ENCODE measurements around the gene SATB1.
A peak's percentile ranks its signal among the peaks of the same experiment; 100 is the strongest.

The SATB1 gene

DNA sequence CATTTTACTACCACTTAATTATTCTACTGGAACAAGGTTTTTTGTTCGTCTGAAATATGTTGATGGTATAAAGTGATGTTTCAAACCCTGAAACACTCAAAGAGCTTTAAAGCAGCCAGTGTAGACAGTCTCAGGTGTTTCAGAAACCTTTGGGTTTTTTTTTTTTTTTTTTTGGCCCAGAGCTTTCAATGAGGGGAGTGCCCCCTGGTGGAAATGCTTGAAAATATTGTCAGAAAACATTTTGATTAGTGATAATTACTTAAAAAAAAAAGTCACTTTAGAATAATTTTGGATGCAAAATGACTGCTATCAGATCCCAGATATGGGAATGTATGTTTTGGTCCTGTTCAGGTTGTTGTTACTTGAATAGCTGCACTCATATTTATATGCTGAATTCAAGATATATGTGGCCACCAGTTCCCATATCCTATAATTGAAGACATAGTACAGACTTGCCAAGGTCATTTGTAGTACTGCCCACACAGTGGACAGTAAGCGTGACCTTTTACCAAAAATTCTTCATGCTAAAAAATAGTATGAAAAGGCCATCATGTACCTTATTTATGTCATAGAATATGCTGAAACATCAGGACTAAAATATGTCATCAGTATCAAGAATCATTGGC lies 35.9 kb downstream of the SATB1 start:
- no peaks in the 10 kb centered on the region for H3F3A ChIP-seq (ENCODE audit: insufficient read depth, low read length)
- no peaks in the 10 kb centered on the region for H3K36me3 ChIP-seq (replicated peaks; ENCODE audit: insufficient read depth, low read length)
- H3K27me3 ChIP-seq (replicated peaks; ENCODE audit: insufficient read depth, low read length), result no peaks in the 10 kb centered on the region
- H3K27ac ChIP-seq (ENCODE audit: low read length), result no peak overlapping the region
- no peak overlapping the region for H3K9ac ChIP-seq (ENCODE audit: low read length)
- H3K4me2 ChIP-seq (ENCODE audit: low read depth, low read length), result no peak overlapping the region
- no peaks in the 10 kb centered on the region for H4K20me1 ChIP-seq (ENCODE audit: insufficient read depth, low read length)
- no peak overlapping the region for H2AFZ ChIP-seq (ENCODE audit: low read length)
- H3K4me1 ChIP-seq (ENCODE audit: low read length), result no peaks in the 10 kb centered on the region
- DNase-seq, result peak; percentile 46
- no peaks in the 10 kb centered on the region for H3K9me3 ChIP-seq (replicated peaks; ENCODE audit: insufficient read depth, low read length)
- no peak for TF ChIP-seq EZH2 (optimal IDR thresholded peaks at IDR 0.05; ENCODE audit: low read depth, low read length)
- no peak for TF ChIP-seq EZH2phosphoT487 (IDR thresholded peaks at IDR 0.05; ENCODE audit: low read length)
- peak; percentile 62 for TF ChIP-seq CTCF (IDR thresholded peaks at IDR 0.05; ENCODE audit: low read length)
- no peak overlapping the region for H3K4me3 ChIP-seq (ENCODE audit: low read length)
- no peaks in the 10 kb centered on the region for H3K9me2 ChIP-seq (replicated peaks; ENCODE audit: insufficient read depth, low read length)
- H3K79me2 ChIP-seq (ENCODE audit: low read length), result no peaks in the 10 kb centered on the region

GRCh38 chr3:18386274-18386890 lies 38.8 kb downstream of the SATB1 start:
- Histone ChIP-seq H3K27me3 (replicated peaks; ENCODE audit: insufficient read depth, low read length) (no peaks in the 10 kb centered on the region), H3F3A (ENCODE audit: insufficient read depth, low read length) (no peaks in the 10 kb centered on the region), H3K9me3 (replicated peaks; ENCODE audit: insufficient read depth, low read length) (no peaks in the 10 kb centered on the region), H3K9me2 (replicated peaks; ENCODE audit: insufficient read depth, low read length) (no peaks in the 10 kb centered on the region), H3K4me1 (ENCODE audit: low read length) (no peaks in the 10 kb centered on the region), H3K9ac (ENCODE audit: low read length) (no peak overlapping the region), H4K20me1 (ENCODE audit: insufficient read depth, low read length) (no peaks in the 10 kb centered on the region), H2AFZ (ENCODE audit: low read length) (no peak overlapping the region), H3K27ac (ENCODE audit: low read length) (no peak overlapping the region), H3K36me3 (replicated peaks; ENCODE audit: insufficient read depth, low read length) (no peaks in the 10 kb centered on the region), H3K4me3 (ENCODE audit: low read length) (no peak overlapping the region), H3K4me2 (ENCODE audit: low read depth, low read length) (no peak overlapping the region), H3K79me2 (ENCODE audit: low read length) (no peaks in the 10 kb centered on the region)
- no peak for DNase-seq
- TF ChIP-seq EZH2 (optimal IDR thresholded peaks at IDR 0.05; ENCODE audit: low read depth, low read length) (no peak), EZH2phosphoT487 (IDR thresholded peaks at IDR 0.05; ENCODE audit: low read length) (no peak), CTCF (IDR thresholded peaks at IDR 0.05; ENCODE audit: low read length) (no peak)

- no peaks in the 10 kb centered on the region for H3K36me3 ChIP-seq (replicated peaks; ENCODE audit: insufficient read depth, low read length)
- H3K4me1 ChIP-seq (ENCODE audit: low read length), result no peaks in the 10 kb centered on the region
- H3K27ac ChIP-seq (ENCODE audit: low read length), result no peak overlapping the region
- no peaks in the 10 kb centered on the region for H3K27me3 ChIP-seq (replicated peaks; ENCODE audit: insufficient read depth, low read length)
- H3K9me2 ChIP-seq (replicated peaks; ENCODE audit: insufficient read depth, low read length), result no peaks in the 10 kb centered on the region
- no peak for DNase-seq
- no peaks in the 10 kb centered on the region for H3K79me2 ChIP-seq (ENCODE audit: low read length)
- H4K20me1 ChIP-seq (ENCODE audit: insufficient read depth, low read length), result no peaks in the 10 kb centered on the region
- H3K9ac ChIP-seq (ENCODE audit: low read length), result no peak overlapping the region
- no peak overlapping the region for H3K4me2 ChIP-seq (ENCODE audit: low read depth, low read length)
- no peak for TF ChIP-seq CTCF (IDR thresholded peaks at IDR 0.05; ENCODE audit: low read length)
- no peak for TF ChIP-seq EZH2phosphoT487 (IDR thresholded peaks at IDR 0.05; ENCODE audit: low read length)
- no peak for TF ChIP-seq EZH2 (optimal IDR thresholded peaks at IDR 0.05; ENCODE audit: low read depth, low read length)
- no peaks in the 10 kb centered on the region for H3K9me3 ChIP-seq (replicated peaks; ENCODE audit: insufficient read depth, low read length)
- H3K4me3 ChIP-seq (ENCODE audit: low read length), result no peak overlapping the region
- no peaks in the 10 kb centered on the region for H3F3A ChIP-seq (ENCODE audit: insufficient read depth, low read length)
- no peak overlapping the region for H2AFZ ChIP-seq (ENCODE audit: low read length)
Observed at GRCh38 chr3:18385706-18386105, 39.4 kb downstream of the SATB1 start.
